IPS DF 19.7 (cell line): Measurements from ENCODE around the gene RFTN1.

Experiments used
- DNase-seq: peaks from one replicate; pipeline ENCODE4 v3.0.0-alpha.2; 2013; ENCODE audit warnings: low read depth, low spot score

RFTN1 gene

GRCh38 chr3:16439163-16439847, 74.2 kb downstream of the RFTN1 start:
- no peak for DNase-seq

- DNase-seq: no peak
These were observed 75.9 kb downstream of the RFTN1 start for GRCh38 chr3:16437640-16438039.

- no peak for DNase-seq
These were observed 79.8 kb downstream of the RFTN1 start for GRCh38 chr3:16433701-16434151.

GRCh38 chr3:16432714-16433113, 80.8 kb downstream of the RFTN1 start:
- no peak for DNase-seq

GRCh38 chr3:16430717-16431630, 82.5 kb downstream of the RFTN1 start:
- DNase-seq: no peak

GRCh38 chr3:16429086-16429485, 84.4 kb downstream of the RFTN1 start:
- no peak for DNase-seq

GRCh38 chr3:16428612-16429011, 84.9 kb downstream of the RFTN1 start:
- no peak for DNase-seq

GRCh38 chr3:16427103-16427965, 86.2 kb downstream of the RFTN1 start:
- no peak for DNase-seq

- DNase-seq: no peak
These were observed 86.8 kb downstream of the RFTN1 start for GRCh38 chr3:16426665-16427064.

- DNase-seq: no peak
These were observed 87.5 kb downstream of the RFTN1 start for GRCh38 chr3:16426029-16426400.

- DNase-seq: no peak
These were observed 88.0 kb downstream of the RFTN1 start for GRCh38 chr3:16425398-16426028.

- DNase-seq: no peak
These were observed 89.4 kb downstream of the RFTN1 start for GRCh38 chr3:16423947-16424673.

GRCh38 chr3:16423298-16423697, 90.2 kb downstream of the RFTN1 start:
- no peak for DNase-seq

GRCh38 chr3:16419640-16420241, 93.8 kb downstream of the RFTN1 start:
- no peak for DNase-seq

GRCh38 chr3:16417945-16418739, 95.4 kb downstream of the RFTN1 start:
- DNase-seq: no peak

GRCh38 chr3:16415911-16416476, 97.5 kb downstream of the RFTN1 start:
- no peak for DNase-seq

- DNase-seq: no peak
These were observed 100.2 kb downstream of the RFTN1 start for GRCh38 chr3:16413321-16413720.

- DNase-seq: no peak
These were observed 101.2 kb downstream of the RFTN1 start for GRCh38 chr3:16412192-16412800.

- no peak for DNase-seq
These were observed 102.1 kb downstream of the RFTN1 start for GRCh38 chr3:16411441-16411840.
